ENCODE data around the gene ARX.

DNA sequence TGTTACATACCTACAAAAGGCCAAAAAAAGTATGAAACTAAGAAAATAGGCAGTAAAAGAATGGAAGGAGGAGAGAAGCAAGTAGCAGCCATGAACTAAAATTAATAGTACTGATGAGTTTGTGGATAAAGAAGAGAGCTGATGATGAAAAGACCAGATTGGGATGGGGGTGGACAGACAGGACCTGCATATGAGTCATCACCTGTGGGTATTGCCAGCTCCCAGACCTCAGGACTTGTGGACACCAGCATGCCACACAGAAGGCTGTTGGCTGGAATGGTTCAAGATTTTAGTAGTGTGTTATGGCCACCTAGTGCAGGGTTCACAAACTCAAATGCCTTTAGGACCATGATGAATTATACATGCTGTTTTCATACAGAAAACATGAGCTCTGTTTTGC is 58.9 kb downstream of the ARX start:
- TF ChIP-seq POLR2A (IDR thresholded peaks at IDR 0.05) (no peak), POLR2AphosphoS5 (IDR thresholded peaks at IDR 0.05) (no peak)

Data from spleen (tissue), 3 donors.